HepG2 (cell line): ENCODE results near the gene AUH. TPM values are rescaled to one million over a fixed set of nuclear protein-coding genes. Genes with fewer than 3 reads are reported as not detected.

ENCODE experiments used
- ATAC-seq: fragments of 200-7000 bp; cut with Tn5 transposase; 3 replicates; pipeline ENCODE4 v1.9.1; 2020; ENCODE audit warnings: mild to moderate bottlenecking, moderate library complexity
- BruUV-seq: library from RNA; stranded (reverse); fragments of 400-500 nt; replicated peaks from 2 replicates; lab custom pipeline; 2021; lab: Mats Ljungman, UMichigan
- CTCF ChIA-PET: fragments of 300-600 bp; formaldehyde crosslinking; extraction: SDS; loops from one replicate; lab custom pipeline; 2021; ENCODE audit warnings: low total read pairs, inconsistent platforms, low intra/inter-chr PET ratio; lab: Yijun Ruan, JAX
- POLR2A ChIA-PET: fragments of 350-600 bp; sonication (Branson Sonifier 250); formaldehyde crosslinking; loops from one replicate; lab custom pipeline; 2020; ENCODE audit warnings: antibody characterized with exemption, inconsistent platforms; lab: Yijun Ruan, JAX
- DNase-seq: peaks from one replicate; pipeline ENCODE4 v3.0.0-alpha.2; 2015; ENCODE audit warnings: low spot score
- FAIRE-seq: peaks from 3 replicates; lab custom pipeline; 2011; peaks lifted over from hg19 to GRCh38; lab: Jason Lieb, UNC
- H2AFZ ChIP-seq: one replicate; pipeline ENCODE4 v1.6.1; 2011; ENCODE audit warnings: low read length, inconsistent platforms
- H3K27ac ChIP-seq: fragments of 300-600 bp; 3 replicates; pipeline ENCODE4 v1.8.0; 2011; ENCODE audit warnings: mixed run types, mild to moderate bottlenecking, mixed read lengths, low read length, inconsistent platforms; ENCODE audit not compliant: insufficient read depth; ENCODE audit errors: extremely low read length
- H3K27me3 ChIP-seq, 2 experiments: fragments of 200-600 bp in 1 of 2; 2 replicates in 1 of 2; 3 replicates in 1 of 2; pipeline versions ENCODE4 v1.6.0 to v1.8.0; 2011; ENCODE audit warnings: low read length in 2 of 2, mild to moderate bottlenecking in 2 of 2, moderate library complexity in 2 of 2, inconsistent platforms in 1 of 2; ENCODE audit not compliant: insufficient read depth in 2 of 2, control insufficient read depth in 1 of 2
- H3K36me3 ChIP-seq, 2 experiments: fragments of 200-600 bp in 1 of 2; replicated peaks in 1 of 2; 2 replicates in 1 of 2; 3 replicates in 1 of 2; pipeline versions ENCODE4 v1.5.1 to v1.8.0; 2011; ENCODE audit warnings: low read length in 2 of 2, inconsistent platforms in 1 of 2; ENCODE audit not compliant: insufficient read depth in 2 of 2, control insufficient read depth in 1 of 2
- H3K4me1 ChIP-seq: 2 replicates; pipeline ENCODE4 v1.5.1; 2012; ENCODE audit warnings: low read length, inconsistent platforms; ENCODE audit not compliant: insufficient read depth
- H3K4me2 ChIP-seq: 2 replicates; pipeline ENCODE4 v1.6.0; 2011; ENCODE audit warnings: low read depth, low read length, inconsistent platforms
- H3K4me3 ChIP-seq, 3 experiments: fragments of 200-600 bp in 1 of 3; sonication (generic), shearing (Covaris generic) in 1 of 3; replicated peaks in 1 of 3; 2 replicates each; pipeline ENCODE4 v1.5.1; 2011 to 2016; ENCODE audit warnings: low read length in 3 of 3, inconsistent platforms in 2 of 3, low read depth in 2 of 3, mild to moderate bottlenecking in 2 of 3, control low read depth in 1 of 3, mixed read lengths in 1 of 3; ENCODE audit not compliant: insufficient read depth in 1 of 3
- H3K79me2 ChIP-seq: one replicate; pipeline ENCODE4 v1.6.1; 2011; ENCODE audit warnings: low read length, inconsistent platforms; ENCODE audit not compliant: insufficient read depth
- H3K9ac ChIP-seq: 2 replicates; pipeline ENCODE4 v1.6.0; 2011; ENCODE audit warnings: mild to moderate bottlenecking, low read depth, low read length, inconsistent platforms; ENCODE audit not compliant: insufficient read depth
- H3K9me3 ChIP-seq: 2 replicates; pipeline ENCODE4 v1.5.1; 2012; ENCODE audit warnings: mild to moderate bottlenecking, low read length
- H4K20me1 ChIP-seq: 2 replicates; pipeline ENCODE4 v1.6.0; 2011; ENCODE audit warnings: inconsistent platforms, mild to moderate bottlenecking, low read length, moderate library complexity; ENCODE audit not compliant: insufficient read depth
- XBP1 ChIP-seq: sonication (generic); formaldehyde crosslinking; IDR thresholded peaks from 2 replicates; pipeline ENCODE4 v1.5.0; 2020; ENCODE audit warnings: missing genetic modification reagents
- ZMYM4 ChIP-seq: sonication (generic); formaldehyde crosslinking; IDR thresholded peaks from 2 replicates; pipeline ENCODE4 v1.8.1; 2023; ENCODE audit warnings: mild to moderate bottlenecking, missing genetic modification reagents
- ZNF629 ChIP-seq: sonication (generic); formaldehyde crosslinking; conservative IDR thresholded peaks from 2 replicates; pipeline ENCODE4 v1.5.0; 2020; ENCODE audit warnings: missing genetic modification reagents
- WGBS: methylation state at CpG from one replicate; pipeline ENCODE4 v1.1.6; 2017; ENCODE audit warnings: low lambda C conversion rate; 5-methylcytosine and 5-hydroxymethylcytosine counted together
- in situ Hi-C: cut with HindIII; loops from 2 replicates; pipeline ENCODE4 v1.10.0; 2017; ENCODE audit warnings: low pct_unique_long_range_greater_than_20kb; ENCODE audit not compliant: extremely low pct_ligation_motif_present
- intact Hi-C: fragments of 100-400 bp; cut with micrococcal nuclease; formaldehyde crosslinking; loops from one replicate; pipeline ENCODE4 v1.10.0; 2022; ENCODE audit not compliant: unreplicated experiment
- polyA plus RNA-seq, 8 experiments: library from polyadenylated mRNA; depleted of rRNA in 3 of 8; stranded (reverse) in 7 of 8; unstranded in 1 of 8; fragments of >200 nt; fragmentation: Illumina TruSeq in 4 of 8; extraction: Trizol in 4 of 8; gene quantifications; 2 replicates each; pipeline versions ENCODE4 v1.2.1 to v1.2.3, GENCODE V29; 2011 to 2016; ENCODE audit warnings: low read depth in 4 of 8, missing spikeins in 1 of 8, mixed read lengths in 1 of 8; ENCODE audit not compliant: insufficient read depth in 1 of 8
- total RNA-seq, 5 experiments: library from RNA; depleted of rRNA; stranded (reverse); fragments of >200 nt; fragmentation: Illumina TruSeq; extraction: Trizol; gene quantifications; 2 replicates each; pipeline ENCODE4 v1.2.3, GENCODE V29; 2016; ENCODE audit warnings: low read depth in 1 of 5
- TF ChIP-seq, protein P1 (sequence below): sonication (generic); formaldehyde crosslinking; IDR thresholded peaks from 2 replicates; pipeline ENCODE4 v1.4.0; 2020; ENCODE audit warnings: missing genetic modification reagents, borderline replicate concordance
- TF ChIP-seq, protein P2 (sequence below): sonication (generic); formaldehyde crosslinking; IDR thresholded peaks from 2 replicates; pipeline ENCODE4 v1.5.1; 2020; ENCODE audit warnings: mild to moderate bottlenecking, missing genetic modification reagents, borderline replicate concordance
- TF ChIP-seq, protein P3 (sequence below): sonication (generic); formaldehyde crosslinking; IDR thresholded peaks from 2 replicates; pipeline ENCODE4 v1.9.0; 2021; ENCODE audit warnings: missing genetic modification reagents, mild to moderate bottlenecking, borderline replicate concordance

AUH gene
- total and polyA plus RNA-seq, 2 of the 13 experiments (the other 11 are each of a cell fraction or from before 2014, with no cell fraction given), result 25.8 to 31.9 TPM

DNA sequence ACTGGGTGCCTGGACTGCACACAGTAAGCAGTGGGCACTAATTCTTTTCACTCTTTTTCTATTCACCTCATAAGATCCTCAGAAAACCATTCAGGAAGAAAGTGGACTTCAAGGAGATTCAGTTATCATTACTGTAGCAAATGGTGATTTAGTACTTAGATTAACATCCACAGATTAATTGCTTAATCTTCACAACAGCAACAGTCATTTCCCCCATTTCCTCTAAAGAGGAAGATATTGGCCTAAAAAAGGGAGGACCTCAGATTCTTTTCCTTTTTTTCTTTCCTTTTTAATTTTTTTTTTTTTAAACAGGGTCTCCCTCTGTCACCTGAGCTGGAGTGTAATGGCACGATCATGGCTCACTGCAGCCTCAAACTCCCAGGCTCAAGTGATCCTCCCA, 64.4 kb downstream of the AUH start:
- 100% methylated on average over 1 of the region's 1 CpG for WGBS
- no peaks in the 10 kb centered on the region for H3K4me1 ChIP-seq
- POLR2A ChIA-PET, result no interaction called here

DNA sequence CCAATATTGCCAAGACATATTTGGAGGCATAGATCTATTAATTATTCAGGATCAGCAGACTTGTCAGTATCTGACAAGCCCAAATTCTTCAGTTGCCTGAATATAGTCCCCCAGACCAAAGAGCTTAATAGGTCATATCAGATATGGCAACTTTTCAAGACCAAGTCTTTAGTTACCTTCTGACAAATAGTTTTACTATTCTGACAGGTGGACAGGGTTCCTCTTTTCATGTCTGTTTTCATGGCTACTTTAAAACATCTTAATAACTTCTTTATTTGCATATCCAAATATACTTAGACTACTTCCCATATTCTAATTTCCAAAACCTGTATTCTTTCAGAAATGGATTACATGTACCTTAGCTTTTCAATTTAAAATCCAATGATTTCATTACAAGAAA, 65.4 kb downstream of the AUH start:
- Histone ChIP-seq H3K4me3 (no peak overlapping the region), H2AFZ (no peak overlapping the region), H3K36me3 (peaks cover 14 to 53% of the 10 kb centered on the region in 2 experiments), H4K20me1 (no peaks in the 10 kb centered on the region), H3K27ac (no peak overlapping the region), H3K4me1 (no peaks in the 10 kb centered on the region), H3K79me2 (peaks cover 3% of the 10 kb centered on the region), H3K4me2 (no peak overlapping the region), H3K9ac (no peak overlapping the region), H3K9me3 (no peaks in the 10 kb centered on the region), H3K27me3 (no peaks in the 10 kb centered on the region)
- ATAC-seq (no peak), DNase-seq (no peak), FAIRE-seq (no peak)
- intact Hi-C loops (no loop called here), in situ Hi-C loops (no loop called here)
- CTCF ChIA-PET, result no interaction called here
- BruUV-seq, result no TSS peak
- POLR2A ChIA-PET, result no interaction called here
- TF ChIP-seq XBP1 (CRISPR knock-in tag), result no peak
- TF ChIP-seq, protein P1, sequence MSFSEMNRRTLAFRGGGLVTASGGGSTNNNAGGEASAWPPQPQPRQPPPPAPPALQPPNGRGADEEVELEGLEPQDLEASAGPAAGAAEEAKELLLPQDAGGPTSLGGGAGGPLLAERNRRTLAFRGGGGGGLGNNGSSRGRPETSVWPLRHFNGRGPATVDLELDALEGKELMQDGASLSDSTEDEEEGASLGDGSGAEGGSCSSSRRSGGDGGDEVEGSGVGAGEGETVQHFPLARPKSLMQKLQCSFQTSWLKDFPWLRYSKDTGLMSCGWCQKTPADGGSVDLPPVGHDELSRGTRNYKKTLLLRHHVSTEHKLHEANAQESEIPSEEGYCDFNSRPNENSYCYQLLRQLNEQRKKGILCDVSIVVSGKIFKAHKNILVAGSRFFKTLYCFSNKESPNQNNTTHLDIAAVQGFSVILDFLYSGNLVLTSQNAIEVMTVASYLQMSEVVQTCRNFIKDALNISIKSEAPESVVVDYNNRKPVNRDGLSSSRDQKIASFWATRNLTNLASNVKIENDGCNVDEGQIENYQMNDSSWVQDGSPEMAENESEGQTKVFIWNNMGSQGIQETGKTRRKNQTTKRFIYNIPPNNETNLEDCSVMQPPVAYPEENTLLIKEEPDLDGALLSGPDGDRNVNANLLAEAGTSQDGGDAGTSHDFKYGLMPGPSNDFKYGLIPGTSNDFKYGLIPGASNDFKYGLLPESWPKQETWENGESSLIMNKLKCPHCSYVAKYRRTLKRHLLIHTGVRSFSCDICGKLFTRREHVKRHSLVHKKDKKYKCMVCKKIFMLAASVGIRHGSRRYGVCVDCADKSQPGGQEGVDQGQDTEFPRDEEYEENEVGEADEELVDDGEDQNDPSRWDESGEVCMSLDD (CRISPR knock-in tag), result no peak
- TF ChIP-seq ZNF629 (CRISPR knock-in tag), result no peak
- TF ChIP-seq, protein P2, sequence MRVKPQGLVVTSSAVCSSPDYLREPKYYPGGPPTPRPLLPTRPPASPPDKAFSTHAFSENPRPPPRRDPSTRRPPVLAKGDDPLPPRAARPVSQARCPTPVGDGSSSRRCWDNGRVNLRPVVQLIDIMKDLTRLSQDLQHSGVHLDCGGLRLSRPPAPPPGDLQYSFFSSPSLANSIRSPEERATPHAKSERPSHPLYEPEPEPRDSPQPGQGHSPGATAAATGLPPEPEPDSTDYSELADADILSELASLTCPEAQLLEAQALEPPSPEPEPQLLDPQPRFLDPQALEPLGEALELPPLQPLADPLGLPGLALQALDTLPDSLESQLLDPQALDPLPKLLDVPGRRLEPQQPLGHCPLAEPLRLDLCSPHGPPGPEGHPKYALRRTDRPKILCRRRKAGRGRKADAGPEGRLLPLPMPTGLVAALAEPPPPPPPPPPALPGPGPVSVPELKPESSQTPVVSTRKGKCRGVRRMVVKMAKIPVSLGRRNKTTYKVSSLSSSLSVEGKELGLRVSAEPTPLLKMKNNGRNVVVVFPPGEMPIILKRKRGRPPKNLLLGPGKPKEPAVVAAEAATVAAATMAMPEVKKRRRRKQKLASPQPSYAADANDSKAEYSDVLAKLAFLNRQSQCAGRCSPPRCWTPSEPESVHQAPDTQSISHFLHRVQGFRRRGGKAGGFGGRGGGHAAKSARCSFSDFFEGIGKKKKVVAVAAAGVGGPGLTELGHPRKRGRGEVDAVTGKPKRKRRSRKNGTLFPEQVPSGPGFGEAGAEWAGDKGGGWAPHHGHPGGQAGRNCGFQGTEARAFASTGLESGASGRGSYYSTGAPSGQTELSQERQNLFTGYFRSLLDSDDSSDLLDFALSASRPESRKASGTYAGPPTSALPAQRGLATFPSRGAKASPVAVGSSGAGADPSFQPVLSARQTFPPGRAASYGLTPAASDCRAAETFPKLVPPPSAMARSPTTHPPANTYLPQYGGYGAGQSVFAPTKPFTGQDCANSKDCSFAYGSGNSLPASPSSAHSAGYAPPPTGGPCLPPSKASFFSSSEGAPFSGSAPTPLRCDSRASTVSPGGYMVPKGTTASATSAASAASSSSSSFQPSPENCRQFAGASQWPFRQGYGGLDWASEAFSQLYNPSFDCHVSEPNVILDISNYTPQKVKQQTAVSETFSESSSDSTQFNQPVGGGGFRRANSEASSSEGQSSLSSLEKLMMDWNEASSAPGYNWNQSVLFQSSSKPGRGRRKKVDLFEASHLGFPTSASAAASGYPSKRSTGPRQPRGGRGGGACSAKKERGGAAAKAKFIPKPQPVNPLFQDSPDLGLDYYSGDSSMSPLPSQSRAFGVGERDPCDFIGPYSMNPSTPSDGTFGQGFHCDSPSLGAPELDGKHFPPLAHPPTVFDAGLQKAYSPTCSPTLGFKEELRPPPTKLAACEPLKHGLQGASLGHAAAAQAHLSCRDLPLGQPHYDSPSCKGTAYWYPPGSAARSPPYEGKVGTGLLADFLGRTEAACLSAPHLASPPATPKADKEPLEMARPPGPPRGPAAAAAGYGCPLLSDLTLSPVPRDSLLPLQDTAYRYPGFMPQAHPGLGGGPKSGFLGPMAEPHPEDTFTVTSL (CRISPR knock-in tag), result no peak
- no peak for TF ChIP-seq ZMYM4 (CRISPR knock-in tag)

More for the DNA sequence above, 64.4 kb downstream of the AUH start:
- Histone ChIP-seq H2AFZ (no peak overlapping the region), H3K4me3 (no peak overlapping the region), H4K20me1 (no peaks in the 10 kb centered on the region), H3K27ac (no peak overlapping the region), H3K36me3 (peaks cover 14 to 51% of the 10 kb centered on the region in 2 experiments), H3K79me2 (peaks cover 3% of the 10 kb centered on the region), H3K4me2 (no peak overlapping the region), H3K27me3 (no peaks in the 10 kb centered on the region), H3K9me3 (no peaks in the 10 kb centered on the region), H3K9ac (no peak overlapping the region)
- CTCF ChIA-PET, result no interaction called here
- no peak for DNase-seq
- TF ChIP-seq, protein P3, sequence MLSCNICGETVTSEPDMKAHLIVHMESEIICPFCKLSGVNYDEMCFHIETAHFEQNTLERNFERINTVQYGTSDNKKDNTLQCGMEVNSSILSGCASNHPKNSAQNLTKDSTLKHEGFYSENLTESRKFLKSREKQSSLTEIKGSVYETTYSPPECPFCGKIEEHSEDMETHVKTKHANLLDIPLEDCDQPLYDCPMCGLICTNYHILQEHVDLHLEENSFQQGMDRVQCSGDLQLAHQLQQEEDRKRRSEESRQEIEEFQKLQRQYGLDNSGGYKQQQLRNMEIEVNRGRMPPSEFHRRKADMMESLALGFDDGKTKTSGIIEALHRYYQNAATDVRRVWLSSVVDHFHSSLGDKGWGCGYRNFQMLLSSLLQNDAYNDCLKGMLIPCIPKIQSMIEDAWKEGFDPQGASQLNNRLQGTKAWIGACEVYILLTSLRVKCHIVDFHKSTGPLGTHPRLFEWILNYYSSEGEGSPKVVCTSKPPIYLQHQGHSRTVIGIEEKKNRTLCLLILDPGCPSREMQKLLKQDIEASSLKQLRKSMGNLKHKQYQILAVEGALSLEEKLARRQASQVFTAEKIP (CRISPR knock-in tag), result no peak
- BruUV-seq, result no TSS peak
- intact Hi-C loops, result no loop called here
- no peak for FAIRE-seq
- in situ Hi-C loops, result no loop called here
- no peak for ATAC-seq
